ENCODE results near the gene TSSK2.

TSSK2 gene

DNA sequence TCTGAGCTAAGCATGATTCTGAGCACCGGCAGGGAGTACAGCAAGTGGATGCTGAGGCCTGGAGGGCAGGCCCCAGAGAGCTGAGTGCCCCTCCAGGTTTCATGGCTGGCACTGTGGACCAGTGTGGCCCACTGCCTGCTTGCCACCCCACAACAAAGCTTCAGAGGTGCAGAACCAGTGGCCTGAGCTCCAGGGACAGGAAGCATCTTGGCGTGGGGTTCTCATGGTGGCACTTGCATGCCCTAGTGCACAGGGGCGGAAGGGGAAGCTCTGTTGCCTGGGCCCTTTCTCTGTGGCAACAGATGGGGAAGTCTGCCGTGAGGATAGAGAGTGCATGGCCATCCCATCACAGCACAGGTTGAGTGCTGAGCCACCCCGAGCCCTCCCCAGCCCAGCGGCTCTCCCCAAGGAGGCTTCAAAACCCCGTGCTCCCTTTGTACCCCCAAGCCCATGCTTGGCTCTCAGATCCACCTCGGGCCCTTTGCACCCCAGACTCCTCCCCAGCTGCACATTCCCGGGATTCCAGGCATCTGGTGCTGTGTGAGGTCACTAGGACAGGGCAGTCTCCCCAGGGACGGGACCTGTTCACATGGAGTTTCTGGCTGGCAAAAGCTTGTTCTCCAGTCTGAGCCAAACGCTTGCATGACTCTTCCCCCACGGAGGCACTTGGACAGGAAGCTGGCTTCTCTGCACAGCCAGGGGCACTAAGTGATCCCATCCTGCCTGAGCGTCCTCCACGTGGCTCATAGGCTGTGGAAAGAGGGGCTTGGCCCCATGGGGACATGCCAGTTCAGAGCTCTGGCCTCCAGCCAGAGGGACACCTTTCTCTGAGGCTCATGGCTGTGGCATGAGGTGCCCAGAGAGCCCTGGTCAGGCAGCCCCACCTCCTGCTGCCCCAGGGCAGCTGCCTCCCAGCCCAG lies 43.3 kb downstream of the TSSK2 start:
- Histone ChIP-seq H3K36me3 (ENCODE audit: control insufficient read depth in 2 of 2, insufficient read depth in 1 of 2, low read length in 2 of 2) (peaks cover 0 to 46% of the 10 kb centered on the region in 2 experiments; a peak in 1 of 3 replicates), H3K4me1 (ENCODE audit: control insufficient read depth, insufficient read depth, low read length) (no peaks in the 10 kb centered on the region; the same call in 1 of the 2 replicates), H3K27ac (ENCODE audit: extremely low read depth, low read depth, low read length) (peak overlapping the region; percentile 19; the same call in 1 of the 2 replicates), H3K9me3 (ENCODE audit: control insufficient read depth, insufficient read depth, low read depth, low read length) (no peaks in the 10 kb centered on the region), H3K4me3 (ENCODE audit: low read depth, low read length) (no peak overlapping the region)
- TF ChIP-seq FEZF1 (tag by site-specific recombination; IDR thresholded peaks at IDR 0.05), result 0 out of 2 replicates have a peak, but pooled peaks have one; percentile 13
- TF ChIP-seq ZBTB20 (tag by site-specific recombination; IDR thresholded peaks at IDR 0.05), result peak; percentile 24; the same call in 1 of the 2 replicates
- TF ChIP-seq GLIS1 (tag by site-specific recombination; IDR thresholded peaks at IDR 0.05), result peak; percentile 76
- TF ChIP-seq ZNF2 (tag by site-specific recombination; IDR thresholded peaks at IDR 0.05), result no peak
- TF ChIP-seq SCRT2 (tag by site-specific recombination; IDR thresholded peaks at IDR 0.05), result peak; percentile 61; the same call in 1 of the 2 replicates
- TF ChIP-seq ZBTB17 (tag by site-specific recombination; IDR thresholded peaks at IDR 0.05), result peak; percentile 51; the same call in 1 of the 2 replicates
- TF ChIP-seq ZNF133 (tag by site-specific recombination; IDR thresholded peaks at IDR 0.05), result no peak
- TF ChIP-seq, protein P1, sequence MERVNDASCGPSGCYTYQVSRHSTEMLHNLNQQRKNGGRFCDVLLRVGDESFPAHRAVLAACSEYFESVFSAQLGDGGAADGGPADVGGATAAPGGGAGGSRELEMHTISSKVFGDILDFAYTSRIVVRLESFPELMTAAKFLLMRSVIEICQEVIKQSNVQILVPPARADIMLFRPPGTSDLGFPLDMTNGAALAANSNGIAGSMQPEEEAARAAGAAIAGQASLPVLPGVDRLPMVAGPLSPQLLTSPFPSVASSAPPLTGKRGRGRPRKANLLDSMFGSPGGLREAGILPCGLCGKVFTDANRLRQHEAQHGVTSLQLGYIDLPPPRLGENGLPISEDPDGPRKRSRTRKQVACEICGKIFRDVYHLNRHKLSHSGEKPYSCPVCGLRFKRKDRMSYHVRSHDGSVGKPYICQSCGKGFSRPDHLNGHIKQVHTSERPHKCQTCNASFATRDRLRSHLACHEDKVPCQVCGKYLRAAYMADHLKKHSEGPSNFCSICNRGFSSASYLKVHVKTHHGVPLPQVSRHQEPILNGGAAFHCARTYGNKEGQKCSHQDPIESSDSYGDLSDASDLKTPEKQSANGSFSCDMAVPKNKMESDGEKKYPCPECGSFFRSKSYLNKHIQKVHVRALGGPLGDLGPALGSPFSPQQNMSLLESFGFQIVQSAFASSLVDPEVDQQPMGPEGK (tag by site-specific recombination; IDR thresholded peaks at IDR 0.05), result peak; percentile 55; the same call in 1 of the 2 replicates
- TF ChIP-seq ZIC2 (tag by site-specific recombination; IDR thresholded peaks at IDR 0.05), result peak; percentile 32
- TF ChIP-seq ZXDB (tag by site-specific recombination; IDR thresholded peaks at IDR 0.05), result no peak; the same call in 1 of the 2 replicates
- no peak for TF ChIP-seq ZNF707 (tag by site-specific recombination; IDR thresholded peaks at IDR 0.05)
- TF ChIP-seq ZNF394 (tag by site-specific recombination; IDR thresholded peaks at IDR 0.05; ENCODE audit: borderline replicate concordance), result peak; percentile 28; the same call in 1 of the 2 replicates
- 0 out of 2 replicates have a peak, but pooled peaks have one; percentile 38 for TF ChIP-seq IKZF3 (tag by site-specific recombination; IDR thresholded peaks at IDR 0.05)
- TF ChIP-seq, protein P2, sequence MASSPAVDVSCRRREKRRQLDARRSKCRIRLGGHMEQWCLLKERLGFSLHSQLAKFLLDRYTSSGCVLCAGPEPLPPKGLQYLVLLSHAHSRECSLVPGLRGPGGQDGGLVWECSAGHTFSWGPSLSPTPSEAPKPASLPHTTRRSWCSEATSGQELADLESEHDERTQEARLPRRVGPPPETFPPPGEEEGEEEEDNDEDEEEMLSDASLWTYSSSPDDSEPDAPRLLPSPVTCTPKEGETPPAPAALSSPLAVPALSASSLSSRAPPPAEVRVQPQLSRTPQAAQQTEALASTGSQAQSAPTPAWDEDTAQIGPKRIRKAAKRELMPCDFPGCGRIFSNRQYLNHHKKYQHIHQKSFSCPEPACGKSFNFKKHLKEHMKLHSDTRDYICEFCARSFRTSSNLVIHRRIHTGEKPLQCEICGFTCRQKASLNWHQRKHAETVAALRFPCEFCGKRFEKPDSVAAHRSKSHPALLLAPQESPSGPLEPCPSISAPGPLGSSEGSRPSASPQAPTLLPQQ (tag by site-specific recombination; IDR thresholded peaks at IDR 0.05), result 0 out of 2 replicates have a peak, but pooled peaks have one; percentile 15
- TF ChIP-seq, protein P3, sequence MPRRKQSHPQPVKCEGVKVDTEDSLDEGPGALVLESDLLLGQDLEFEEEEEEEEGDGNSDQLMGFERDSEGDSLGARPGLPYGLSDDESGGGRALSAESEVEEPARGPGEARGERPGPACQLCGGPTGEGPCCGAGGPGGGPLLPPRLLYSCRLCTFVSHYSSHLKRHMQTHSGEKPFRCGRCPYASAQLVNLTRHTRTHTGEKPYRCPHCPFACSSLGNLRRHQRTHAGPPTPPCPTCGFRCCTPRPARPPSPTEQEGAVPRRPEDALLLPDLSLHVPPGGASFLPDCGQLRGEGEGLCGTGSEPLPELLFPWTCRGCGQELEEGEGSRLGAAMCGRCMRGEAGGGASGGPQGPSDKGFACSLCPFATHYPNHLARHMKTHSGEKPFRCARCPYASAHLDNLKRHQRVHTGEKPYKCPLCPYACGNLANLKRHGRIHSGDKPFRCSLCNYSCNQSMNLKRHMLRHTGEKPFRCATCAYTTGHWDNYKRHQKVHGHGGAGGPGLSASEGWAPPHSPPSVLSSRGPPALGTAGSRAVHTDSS (tag by site-specific recombination; IDR thresholded peaks at IDR 0.05), result no peak
- TF ChIP-seq, protein P4, sequence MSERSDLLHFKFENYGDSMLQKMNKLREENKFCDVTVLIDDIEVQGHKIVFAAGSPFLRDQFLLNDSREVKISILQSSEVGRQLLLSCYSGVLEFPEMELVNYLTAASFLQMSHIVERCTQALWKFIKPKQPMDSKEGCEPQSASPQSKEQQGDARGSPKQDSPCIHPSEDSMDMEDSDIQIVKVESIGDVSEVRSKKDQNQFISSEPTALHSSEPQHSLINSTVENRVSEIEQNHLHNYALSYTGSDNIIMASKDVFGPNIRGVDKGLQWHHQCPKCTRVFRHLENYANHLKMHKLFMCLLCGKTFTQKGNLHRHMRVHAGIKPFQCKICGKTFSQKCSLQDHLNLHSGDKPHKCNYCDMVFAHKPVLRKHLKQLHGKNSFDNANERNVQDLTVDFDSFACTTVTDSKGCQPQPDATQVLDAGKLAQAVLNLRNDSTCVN (tag by site-specific recombination; optimal IDR thresholded peaks at IDR 0.05), result peak; percentile 14
- TF ChIP-seq BCL11A (tag by site-specific recombination; IDR thresholded peaks at IDR 0.05; ENCODE audit: low read depth), result peak; percentile 50; the same call in 1 of the 2 replicates
- TF ChIP-seq BCL11B (tag by site-specific recombination; IDR thresholded peaks at IDR 0.05; ENCODE audit: low read depth), result peak; percentile 24; the same call in 1 of the 2 replicates
- TF ChIP-seq ZNF837 (tag by site-specific recombination; IDR thresholded peaks at IDR 0.05), result 0 out of 2 replicates have a peak, but pooled peaks have one; percentile 42
- TF ChIP-seq ZSCAN30 (tag by site-specific recombination; IDR thresholded peaks at IDR 0.05), result peak; percentile 9; the same call in 1 of the 2 replicates
- TF ChIP-seq, protein P5, sequence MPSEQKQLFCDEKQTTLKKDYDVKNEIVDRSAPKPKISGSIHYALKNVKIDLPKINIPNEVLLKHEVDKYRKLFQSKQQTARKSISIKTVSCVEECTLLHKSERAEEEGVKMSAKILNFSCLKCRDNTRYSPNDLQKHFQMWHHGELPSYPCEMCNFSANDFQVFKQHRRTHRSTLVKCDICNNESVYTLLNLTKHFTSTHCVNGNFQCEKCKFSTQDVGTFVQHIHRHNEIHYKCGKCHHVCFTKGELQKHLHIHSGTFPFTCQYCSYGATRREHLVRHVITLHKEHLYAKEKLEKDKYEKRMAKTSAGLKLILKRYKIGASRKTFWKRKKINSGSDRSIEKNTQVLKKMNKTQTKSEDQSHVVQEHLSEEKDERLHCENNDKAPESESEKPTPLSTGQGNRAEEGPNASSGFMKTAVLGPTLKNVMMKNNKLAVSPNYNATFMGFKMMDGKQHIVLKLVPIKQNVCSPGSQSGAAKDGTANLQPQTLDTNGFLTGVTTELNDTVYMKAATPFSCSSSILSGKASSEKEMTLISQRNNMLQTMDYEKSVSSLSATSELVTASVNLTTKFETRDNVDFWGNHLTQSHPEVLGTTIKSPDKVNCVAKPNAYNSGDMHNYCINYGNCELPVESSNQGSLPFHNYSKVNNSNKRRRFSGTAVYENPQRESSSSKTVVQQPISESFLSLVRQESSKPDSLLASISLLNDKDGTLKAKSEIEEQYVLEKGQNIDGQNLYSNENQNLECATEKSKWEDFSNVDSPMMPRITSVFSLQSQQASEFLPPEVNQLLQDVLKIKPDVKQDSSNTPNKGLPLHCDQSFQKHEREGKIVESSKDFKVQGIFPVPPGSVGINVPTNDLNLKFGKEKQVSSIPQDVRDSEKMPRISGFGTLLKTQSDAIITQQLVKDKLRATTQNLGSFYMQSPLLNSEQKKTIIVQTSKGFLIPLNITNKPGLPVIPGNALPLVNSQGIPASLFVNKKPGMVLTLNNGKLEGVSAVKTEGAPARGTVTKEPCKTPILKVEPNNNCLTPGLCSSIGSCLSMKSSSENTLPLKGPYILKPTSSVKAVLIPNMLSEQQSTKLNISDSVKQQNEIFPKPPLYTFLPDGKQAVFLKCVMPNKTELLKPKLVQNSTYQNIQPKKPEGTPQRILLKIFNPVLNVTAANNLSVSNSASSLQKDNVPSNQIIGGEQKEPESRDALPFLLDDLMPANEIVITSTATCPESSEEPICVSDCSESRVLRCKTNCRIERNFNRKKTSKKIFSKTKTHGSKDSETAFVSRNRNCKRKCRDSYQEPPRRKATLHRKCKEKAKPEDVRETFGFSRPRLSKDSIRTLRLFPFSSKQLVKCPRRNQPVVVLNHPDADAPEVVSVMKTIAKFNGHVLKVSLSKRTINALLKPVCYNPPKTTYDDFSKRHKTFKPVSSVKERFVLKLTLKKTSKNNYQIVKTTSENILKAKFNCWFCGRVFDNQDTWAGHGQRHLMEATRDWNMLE (tag by site-specific recombination; conservative IDR thresholded peaks at IDR 0.05; ENCODE audit: low read depth), result no peak
- peak; percentile 36; the same call in 1 of the 2 replicates for TF ChIP-seq ZNF629 (tag by site-specific recombination; IDR thresholded peaks at IDR 0.05)
- TF ChIP-seq KLF10 (tag by site-specific recombination; IDR thresholded peaks at IDR 0.05), result peak; percentile 44; the same call in 1 of the 2 replicates
- CTCF ChIA-PET, result interaction anchor here (0.6 to 1.3 kb wide), 3 partner anchors 29 to 216 kb away, joined by 4 to 5 read pairs (median 5); partner anchors contain the start of gene ESS2
- POLR2A ChIA-PET, result interaction anchor here (0.6 to 2.3 kb wide), 10 partner anchors 11 to 379 kb away, joined by 3 to 20 read pairs (median 4); partner anchors contain the start of genes CDC45, CLTCL1, ESS2 and HIRA
